Keratinocyte (primary cell): ENCODE results near the gene MRPS12.

Experiments used
- EZH2 ChIP-seq: IDR thresholded peaks from one replicate; pipeline ENCODE4 v1.6.1; 2012; ENCODE audit warnings: inconsistent platforms, mild to moderate bottlenecking, low read length, moderate library complexity
- TF ChIP-seq, protein P1 (sequence below), 3 experiments: IDR thresholded peaks in 1 of 3; conservative IDR thresholded peaks in 1 of 3; optimal IDR thresholded peaks in 1 of 3; 2 replicates in 2 of 3; 3 replicates in 1 of 3; pipeline versions ENCODE3 to v1.5.1; 2011; ENCODE audit warnings: low read length in 3 of 3, mild to moderate bottlenecking in 3 of 3, moderate library complexity in 2 of 3, control low read depth in 1 of 3, inconsistent platforms in 1 of 3; ENCODE audit not compliant: insufficient read depth in 2 of 3; ENCODE audit errors: extremely low read depth in 1 of 3

DNA sequence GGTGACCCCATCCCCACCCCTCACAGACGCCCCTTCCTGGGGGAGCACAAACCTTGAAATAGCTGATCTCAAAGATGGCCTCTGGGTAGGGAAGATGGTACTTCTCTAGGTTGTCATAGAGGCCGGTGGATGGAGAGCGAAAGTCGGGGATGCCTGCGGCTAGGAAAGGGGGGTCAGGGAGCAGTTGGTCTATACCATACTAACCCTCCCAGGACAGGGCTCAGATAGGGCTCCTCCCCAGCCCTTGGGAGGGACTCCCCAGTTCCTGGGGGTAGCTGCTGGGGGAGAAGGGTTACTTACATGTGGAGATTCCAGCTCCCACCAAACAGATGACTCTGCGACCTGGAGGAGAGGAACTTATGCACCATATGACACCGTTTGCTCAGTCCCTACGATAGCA is 40.9 kb upstream of the MRPS12 start:
- TF ChIP-seq, protein P1, sequence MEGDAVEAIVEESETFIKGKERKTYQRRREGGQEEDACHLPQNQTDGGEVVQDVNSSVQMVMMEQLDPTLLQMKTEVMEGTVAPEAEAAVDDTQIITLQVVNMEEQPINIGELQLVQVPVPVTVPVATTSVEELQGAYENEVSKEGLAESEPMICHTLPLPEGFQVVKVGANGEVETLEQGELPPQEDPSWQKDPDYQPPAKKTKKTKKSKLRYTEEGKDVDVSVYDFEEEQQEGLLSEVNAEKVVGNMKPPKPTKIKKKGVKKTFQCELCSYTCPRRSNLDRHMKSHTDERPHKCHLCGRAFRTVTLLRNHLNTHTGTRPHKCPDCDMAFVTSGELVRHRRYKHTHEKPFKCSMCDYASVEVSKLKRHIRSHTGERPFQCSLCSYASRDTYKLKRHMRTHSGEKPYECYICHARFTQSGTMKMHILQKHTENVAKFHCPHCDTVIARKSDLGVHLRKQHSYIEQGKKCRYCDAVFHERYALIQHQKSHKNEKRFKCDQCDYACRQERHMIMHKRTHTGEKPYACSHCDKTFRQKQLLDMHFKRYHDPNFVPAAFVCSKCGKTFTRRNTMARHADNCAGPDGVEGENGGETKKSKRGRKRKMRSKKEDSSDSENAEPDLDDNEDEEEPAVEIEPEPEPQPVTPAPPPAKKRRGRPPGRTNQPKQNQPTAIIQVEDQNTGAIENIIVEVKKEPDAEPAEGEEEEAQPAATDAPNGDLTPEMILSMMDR (optimal IDR thresholded peaks at IDR 0.05 in 1 of 3, IDR thresholded peaks at IDR 0.05 in 1 of 3, conservative IDR thresholded peaks at IDR 0.05 in 1 of 3; ENCODE audit: extremely low read depth in 1 of 3, insufficient read depth in 2 of 3, low read length in 3 of 3): no peak
- no peak for TF ChIP-seq EZH2
